ENCODE data around the gene AP3S1.

Gene AP3S1

GRCh38 chr5:115936031-115936430, 94.3 kb downstream of the AP3S1 start:
- DNase-seq (ENCODE audit: low read depth in 2 of 2): no peak

GRCh38 chr5:115939059-115939458, 97.3 kb downstream of the AP3S1 start:
- DNase-seq (ENCODE audit: low read depth in 2 of 2): no peak

GRCh38 chr5:115940080-115940810, 98.5 kb downstream of the AP3S1 start:
- no peak for DNase-seq (ENCODE audit: low read depth in 2 of 2)

GRCh38 chr5:115941051-115941675, 99.4 kb downstream of the AP3S1 start:
- DNase-seq (ENCODE audit: low read depth in 2 of 2): peak; percentile 84 to 87

- no peak for DNase-seq (ENCODE audit: low read depth in 2 of 2)
Measured at GRCh38 chr5:115944501-115944900, 102.8 kb downstream of the AP3S1 start.

- DNase-seq (ENCODE audit: low read depth in 2 of 2): no peak
Measured at GRCh38 chr5:115946655-115947054, 104.9 kb downstream of the AP3S1 start.

- DNase-seq (ENCODE audit: low read depth in 2 of 2): no peak
Measured at GRCh38 chr5:115947260-115947659, 105.5 kb downstream of the AP3S1 start.

GRCh38 chr5:115948091-115948534, 106.4 kb downstream of the AP3S1 start:
- peak; percentile 30 to 34 for DNase-seq (ENCODE audit: low read depth in 2 of 2)

GRCh38 chr5:115949096-115949495, 107.4 kb downstream of the AP3S1 start:
- no peak for DNase-seq (ENCODE audit: low read depth in 2 of 2)

GRCh38 chr5:115952588-115952987, 110.9 kb downstream of the AP3S1 start:
- no peak for DNase-seq (ENCODE audit: low read depth in 2 of 2)

- no peak for DNase-seq (ENCODE audit: low read depth in 2 of 2)
Measured at GRCh38 chr5:115954144-115954543, 112.4 kb downstream of the AP3S1 start.

GRCh38 chr5:115956957-115957356, 115.2 kb downstream of the AP3S1 start:
- no peak for DNase-seq (ENCODE audit: low read depth in 2 of 2)

GRCh38 chr5:115961381-115962238, 119.9 kb downstream of the AP3S1 start:
- peak in 1 of 2 experiments; percentile 16 for DNase-seq (ENCODE audit: low read depth in 2 of 2)

GRCh38 chr5:115962239-115962564, 120.5 kb downstream of the AP3S1 start, which contains the start of gene LVRN:
LVRN (plus strand) TSS chr5:115962475; CDS start chr5:115962618, 143 bp downstream.
- DNase-seq (ENCODE audit: low read depth in 2 of 2): no peak

- DNase-seq (ENCODE audit: low read depth in 2 of 2): no peak
Measured at GRCh38 chr5:115962565-115963402, 121.0 kb downstream of the AP3S1 start.

- DNase-seq (ENCODE audit: low read depth in 2 of 2): no peak
Measured at GRCh38 chr5:115963566-115963965, 121.8 kb downstream of the AP3S1 start.
